Measurements from ENCODE around the gene LYPD8.

The LYPD8 gene

GRCh38 chr1:248778906-248779305, 23.3 kb upstream of the LYPD8 start:
- no peak overlapping the region for H3K4me3 ChIP-seq
- DNase-seq, result no peak
- no peak for TF ChIP-seq CTCF (IDR thresholded peaks at IDR 0.05)
- H3K27me3 ChIP-seq, result no peaks in the 10 kb centered on the region
- H3K9me3 ChIP-seq, result peaks cover 0 to 15% (median 5%) of the 10 kb centered on the region in 3 donors
- H3K36me3 ChIP-seq, result no peaks in the 10 kb centered on the region
- H3K27ac ChIP-seq, result no peak overlapping the region
- intact Hi-C loops (cut with DNase I; ENCODE audit: low total_unique reads), result no loop called here
- no peaks in the 10 kb centered on the region for H3K4me1 ChIP-seq

- H3K4me1 ChIP-seq, result no peaks in the 10 kb centered on the region
- H3K9me3 ChIP-seq, result peaks cover 0 to 15% (median 5%) of the 10 kb centered on the region in 3 donors
- H3K27ac ChIP-seq, result no peak overlapping the region
- H3K36me3 ChIP-seq, result no peaks in the 10 kb centered on the region
- intact Hi-C loops (cut with DNase I; ENCODE audit: low total_unique reads), result no loop called here
- no peak overlapping the region for H3K4me3 ChIP-seq
- no peak for TF ChIP-seq CTCF (IDR thresholded peaks at IDR 0.05)
- DNase-seq, result no peak
- no peaks in the 10 kb centered on the region for H3K27me3 ChIP-seq
Observed at GRCh38 chr1:248776991-248777390, 21.4 kb upstream of the LYPD8 start.

- intact Hi-C loops (cut with DNase I; ENCODE audit: low total_unique reads), result no loop called here
- H3K27ac ChIP-seq, result no peak overlapping the region
- no peak for TF ChIP-seq CTCF (IDR thresholded peaks at IDR 0.05)
- peaks cover 0 to 11% (median 5%) of the 10 kb centered on the region in 3 donors for H3K9me3 ChIP-seq
- H3K27me3 ChIP-seq, result no peaks in the 10 kb centered on the region
- DNase-seq, result no peak
- no peaks in the 10 kb centered on the region for H3K36me3 ChIP-seq
- no peak overlapping the region for H3K4me3 ChIP-seq
- no peaks in the 10 kb centered on the region for H3K4me1 ChIP-seq
Observed at GRCh38 chr1:248775441-248775840, 19.9 kb upstream of the LYPD8 start.

- Histone ChIP-seq H3K36me3 (no peaks in the 10 kb centered on the region), H3K27me3 (no peaks in the 10 kb centered on the region), H3K9me3 (no peaks in the 10 kb centered on the region), H3K27ac (no peak overlapping the region), H3K4me3 (no peak overlapping the region), H3K4me1 (no peaks in the 10 kb centered on the region)
- TF ChIP-seq CTCF (IDR thresholded peaks at IDR 0.05), result no peak
- DNase-seq, result no peak
- intact Hi-C loops (cut with DNase I; ENCODE audit: low total_unique reads), result no loop called here
Observed at GRCh38 chr1:248759644-248760043, 4.1 kb upstream of the LYPD8 start.

- Histone ChIP-seq H3K9me3 (no peaks in the 10 kb centered on the region), H3K4me3 (no peak overlapping the region), H3K36me3 (no peaks in the 10 kb centered on the region), H3K27me3 (no peaks in the 10 kb centered on the region), H3K27ac (no peak overlapping the region), H3K4me1 (no peaks in the 10 kb centered on the region)
- intact Hi-C loops (cut with DNase I; ENCODE audit: low total_unique reads), result no loop called here
- TF ChIP-seq CTCF (IDR thresholded peaks at IDR 0.05), result no peak
- no peak for DNase-seq
Observed at GRCh38 chr1:248758352-248758751, 2.8 kb upstream of the LYPD8 start.

GRCh38 chr1:248757784-248758195, 2.2 kb upstream of the LYPD8 start:
- Histone ChIP-seq H3K4me1 (no peaks in the 10 kb centered on the region), H3K36me3 (no peaks in the 10 kb centered on the region), H3K27me3 (no peaks in the 10 kb centered on the region), H3K27ac (no peak overlapping the region), H3K4me3 (no peak overlapping the region), H3K9me3 (no peaks in the 10 kb centered on the region)
- no peak for TF ChIP-seq CTCF (IDR thresholded peaks at IDR 0.05)
- DNase-seq, result no peak
- intact Hi-C loops (cut with DNase I; ENCODE audit: low total_unique reads), result no loop called here

Measured in tibial artery (tissue), 4 donors.